ENCODE measurements around the gene IGSF1. TPM values are rescaled to one million over a fixed set of nuclear protein-coding genes. Genes with fewer than 3 reads are reported as not detected.

Gene IGSF1
- total RNA-seq, 1 experiment from 2014 or later = 0.16 TPM

- no peak for DNase-seq (ENCODE audit: low read depth, low spot score)
- in situ Hi-C loops (cut with HindIII; ENCODE audit: low pct_unique_long_range_greater_than_20kb, low sequenced_read_pairs) = no loop called here
These were observed 62.5 kb downstream of the IGSF1 start for GRCh38 chrX:131226591-131226990.

GRCh38 chrX:131225078-131225477 is 64.0 kb downstream of the IGSF1 start:
- in situ Hi-C loops (cut with HindIII; ENCODE audit: low pct_unique_long_range_greater_than_20kb, low sequenced_read_pairs) = no loop called here
- DNase-seq (ENCODE audit: low read depth, low spot score) = no peak

Other genes starting within 250 kb of the IGSF1 start
- not detected in 2 replicates for gene ARHGAP36, start 231.0 kb downstream of the IGSF1 start, total RNA-seq (2014; rRNA removed; shearing (Covaris generic))

Data from SK-MEL-5 (cell line).